Left lobe of liver (tissue), 2 donors: ENCODE results near the gene SLC24A2. TPM values are rescaled to one million over a fixed set of nuclear protein-coding genes. Genes with fewer than 3 reads are reported as not detected.
"Not testable (repeated sequence)": the region's sequence is repeated elsewhere in the genome, so short reads cannot be mapped to it uniquely, and the experiment has no call there.

Experiments used
- ATAC-seq: fragments of 200-7000 bp; cut with Tn5 transposase; one replicate; pipeline ENCODE4 v1.9.1; 2020; ENCODE audit warnings: mild to moderate bottlenecking, moderate library complexity
- DNase-seq: peaks from one replicate; pipeline ENCODE4 v3.0.0-alpha.2; 2020; ENCODE audit warnings: low spot score
- total RNA-seq: library from RNA; stranded (reverse); gene quantifications from one replicate; pipeline ENCODE4 v1.2.1, GENCODE V29; 2021
- donor health status: DM: no; HTN: no; CAD: no; lungs with moderate emphysema.
- donor health status: DM: no; HTN: yes; CAD: no.

The SLC24A2 gene
- total RNA-seq: not detected

DNA sequence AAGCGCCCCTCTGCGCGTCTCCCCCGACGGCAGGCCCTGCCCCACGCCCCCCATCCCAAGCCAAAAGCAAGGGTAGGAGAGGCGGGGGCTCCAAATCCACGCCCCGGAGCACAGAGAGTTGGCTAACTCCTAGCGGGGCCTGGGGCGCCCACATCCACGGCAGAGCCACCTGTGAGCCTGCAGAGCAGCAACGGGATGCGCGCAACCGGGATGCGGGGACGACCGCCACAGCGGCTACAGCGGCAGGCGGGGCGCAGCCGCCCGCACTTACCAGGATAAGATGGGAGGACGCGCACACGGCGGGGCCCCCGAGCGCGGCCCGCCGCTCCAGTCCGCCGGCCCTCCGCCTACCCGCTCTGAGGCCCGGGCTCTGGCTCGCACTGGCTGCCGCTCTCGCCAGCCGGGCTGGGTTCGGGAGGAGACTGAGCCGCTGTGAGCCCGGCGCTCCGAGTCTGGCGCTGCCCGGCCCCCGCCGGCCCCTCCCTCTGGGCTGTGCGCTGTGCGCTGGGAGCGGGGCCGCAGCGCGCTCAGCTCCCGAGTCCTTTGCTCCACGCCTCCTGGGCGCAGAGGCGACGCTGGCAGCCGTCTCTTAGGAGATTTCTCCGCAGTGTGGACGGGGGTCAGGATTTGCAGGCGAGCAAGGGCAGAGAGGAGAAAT lies at the start of gene SLC24A2:
TSS of gene SLC24A2 (minus strand) at position 424 of the 658 bp plus-strand sequence.
- ATAC-seq: no peak
- no peak for DNase-seq

DNA sequence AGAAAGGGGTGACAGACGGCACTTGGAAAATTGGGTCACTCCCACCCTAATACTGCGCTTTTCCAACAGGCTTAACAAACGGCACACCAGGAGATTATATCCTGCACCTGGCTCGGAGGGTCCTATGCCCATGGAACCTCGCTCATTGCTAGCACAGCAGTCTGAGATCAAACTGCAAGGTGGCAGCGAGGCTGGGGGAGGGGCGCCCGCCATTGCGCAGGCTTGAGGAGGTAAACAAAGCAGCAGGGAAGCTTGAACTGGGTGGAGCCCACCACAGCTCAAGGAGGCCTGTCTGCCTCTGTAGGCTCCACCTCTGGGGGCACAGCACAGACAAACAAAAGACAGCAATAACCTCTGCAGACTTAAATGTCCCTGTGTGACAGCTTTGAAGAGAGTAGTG lies 44.5 kb upstream of the SLC24A2 start:
- not testable (repeated sequence) for DNase-seq, ATAC-seq

DNA sequence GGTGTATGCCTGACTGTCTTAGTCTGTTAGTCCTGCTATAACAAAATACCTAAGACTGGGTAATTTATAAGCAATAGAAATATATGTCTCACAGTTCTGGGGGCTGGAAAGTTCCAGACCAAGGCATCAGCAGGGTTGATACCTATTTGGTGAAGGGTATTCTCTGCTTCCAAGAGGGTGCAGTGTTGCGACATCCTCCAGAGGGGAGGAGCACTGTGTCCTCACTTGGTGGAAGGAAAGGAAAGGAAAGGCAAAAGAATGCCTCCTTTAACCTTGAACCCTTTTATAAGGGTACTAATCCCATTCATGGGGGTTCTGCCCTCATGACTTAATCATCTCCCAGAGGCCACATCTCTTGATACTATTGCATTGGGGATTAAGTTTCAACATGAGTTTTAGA lies 42.0 kb upstream of the SLC24A2 start:
- ATAC-seq (no peak), DNase-seq (no peak)

- no peak for ATAC-seq
- no peak for DNase-seq
These were observed 39.8 kb upstream of the SLC24A2 start for GRCh38 chr9:19828576-19829109.

DNA sequence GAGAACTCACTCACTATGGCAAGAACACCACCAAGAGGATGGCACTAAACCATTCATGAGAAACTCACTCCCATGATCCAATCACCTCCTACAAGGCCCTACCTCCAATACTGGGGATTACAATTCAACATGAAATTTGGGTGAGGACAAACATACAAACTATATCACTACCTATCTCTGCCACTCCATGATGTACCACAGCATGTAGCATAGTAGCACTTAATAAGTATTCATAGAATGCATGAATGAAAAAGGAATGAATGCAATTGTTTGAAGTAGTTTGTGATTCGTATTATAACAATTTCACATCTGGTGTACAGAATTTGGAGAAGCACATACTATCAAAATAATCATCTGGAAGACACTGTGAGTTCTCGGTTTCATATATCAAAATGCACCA lies 27.9 kb upstream of the SLC24A2 start:
- DNase-seq (no peak), ATAC-seq (no peak)

GRCh38 chr9:19812194-19812593 lies 23.4 kb upstream of the SLC24A2 start:
- DNase-seq (no peak), ATAC-seq (no peak)

GRCh38 chr9:19809422-19810269 lies 20.8 kb upstream of the SLC24A2 start:
- ATAC-seq: no peak

DNA sequence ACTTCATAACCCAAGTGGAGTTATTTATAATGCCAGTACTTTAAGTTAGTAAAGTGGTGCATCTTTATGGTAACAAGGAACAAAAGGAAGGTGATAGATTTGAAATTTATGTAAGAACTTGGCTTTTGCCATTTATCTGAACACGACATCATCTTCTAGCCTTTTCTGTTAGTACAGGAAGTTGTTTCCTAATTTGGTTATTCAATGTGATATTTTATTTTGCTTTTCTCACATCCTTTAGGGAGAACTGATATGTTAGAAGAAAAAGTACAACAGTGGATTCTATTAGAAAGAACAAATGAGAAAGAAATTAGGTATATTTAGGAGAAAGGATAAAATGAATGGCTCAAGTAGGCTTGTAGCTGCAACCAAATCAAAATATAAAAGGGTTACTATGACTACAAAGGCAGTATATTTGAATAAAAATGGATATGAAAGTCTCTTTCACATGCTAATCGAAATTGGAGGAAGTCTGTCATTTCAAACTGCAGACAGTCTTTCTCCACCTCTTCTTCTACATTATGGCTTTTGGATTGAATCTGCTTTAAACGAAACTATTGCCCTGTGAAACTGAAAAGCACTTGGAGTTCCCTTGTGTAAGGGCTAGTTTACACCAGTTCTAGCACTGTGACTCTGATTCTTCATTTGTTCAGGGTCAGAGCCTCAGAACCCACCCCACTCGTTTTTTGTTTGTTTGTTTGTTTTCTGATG lies 18.5 kb upstream of the SLC24A2 start:
- DNase-seq (no peak), ATAC-seq (no peak)

More at GRCh38 chr9:19809422-19810269, 20.8 kb upstream of the SLC24A2 start:
- DNase-seq: no peak

GRCh38 chr9:19804431-19804830 lies 15.6 kb upstream of the SLC24A2 start:
- DNase-seq (no peak), ATAC-seq (no peak)

DNA sequence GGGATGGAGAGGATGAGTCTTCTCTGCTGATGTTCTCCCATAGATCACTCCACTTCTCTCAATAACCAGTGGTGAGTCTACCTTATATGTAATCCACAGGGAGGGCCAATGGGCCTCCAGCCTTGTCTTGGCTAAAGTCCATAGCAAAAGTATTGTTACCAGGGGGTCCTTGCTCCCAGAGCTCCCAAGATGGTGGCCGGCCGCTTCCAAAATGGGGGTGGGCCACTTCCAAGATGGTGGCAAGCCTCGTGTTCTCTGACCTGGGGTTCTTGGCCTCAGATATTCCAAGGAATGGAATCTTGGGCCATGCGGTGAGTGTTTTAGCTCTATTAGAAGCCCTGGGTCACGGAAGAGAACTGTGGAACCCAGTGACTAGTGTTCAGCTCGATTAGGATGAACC lies 12.0 kb upstream of the SLC24A2 start:
- ATAC-seq: no peak
- no peak for DNase-seq

GRCh38 chr9:19799784-19800183 lies 10.9 kb upstream of the SLC24A2 start:
- DNase-seq: no peak
- ATAC-seq: no peak

GRCh38 chr9:19788152-19788551 lies 685 bp downstream of the SLC24A2 start:
- no peak for ATAC-seq
- no peak for DNase-seq

DNA sequence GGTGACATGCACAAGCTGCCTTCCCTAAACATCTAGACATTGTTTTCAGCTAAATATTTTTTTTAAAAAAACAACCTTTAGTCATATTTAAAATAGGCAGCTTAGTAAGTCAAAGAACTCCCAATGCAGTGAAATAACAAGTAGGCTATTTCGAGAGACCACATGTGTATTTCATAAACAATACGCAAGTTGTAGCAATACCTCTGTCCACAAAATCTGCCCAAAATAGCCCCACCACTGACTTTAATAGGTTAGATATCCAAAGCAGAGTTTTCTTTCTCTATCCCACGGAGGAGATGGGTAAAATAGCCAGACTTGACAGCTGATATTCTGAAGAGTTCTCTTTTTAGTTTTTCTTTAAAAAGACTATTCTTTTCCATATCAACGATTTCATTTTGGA lies 1.2 kb downstream of the SLC24A2 start:
- DNase-seq (no peak), ATAC-seq (no peak)

GRCh38 chr9:19785230-19785629 lies 3.6 kb downstream of the SLC24A2 start:
- ATAC-seq: no peak
- DNase-seq: no peak

- DNase-seq (no peak), ATAC-seq (no peak)
These were observed 4.7 kb downstream of the SLC24A2 start for GRCh38 chr9:19784136-19784535.

GRCh38 chr9:19783500-19783899 lies 5.3 kb downstream of the SLC24A2 start:
- DNase-seq: no peak
- ATAC-seq: no peak

- ATAC-seq: no peak
These were observed 6.8 kb downstream of the SLC24A2 start for GRCh38 chr9:19782005-19782404.

DNA sequence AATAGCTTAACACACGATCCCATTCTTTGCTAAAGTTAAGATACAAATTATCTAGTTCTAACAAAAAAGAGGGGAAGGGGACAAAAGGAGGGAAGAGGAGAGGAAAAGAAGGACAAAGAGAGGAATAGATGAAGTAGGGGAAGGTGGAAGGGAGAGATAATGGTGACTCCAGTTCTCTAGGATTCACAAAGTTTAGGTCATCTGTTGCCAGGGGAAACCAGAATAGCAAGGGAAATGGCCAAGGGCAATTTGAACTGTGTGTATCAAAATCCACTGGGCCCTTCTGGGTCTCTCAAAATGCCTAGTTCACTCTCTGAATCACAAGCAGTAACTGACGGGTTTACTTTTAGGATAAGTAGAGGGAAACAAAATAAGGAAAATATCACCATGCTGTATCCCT lies 7.6 kb downstream of the SLC24A2 start:
- ATAC-seq (no peak), DNase-seq (no peak)

More at GRCh38 chr9:19782005-19782404, 6.8 kb downstream of the SLC24A2 start:
- DNase-seq: no peak

DNA sequence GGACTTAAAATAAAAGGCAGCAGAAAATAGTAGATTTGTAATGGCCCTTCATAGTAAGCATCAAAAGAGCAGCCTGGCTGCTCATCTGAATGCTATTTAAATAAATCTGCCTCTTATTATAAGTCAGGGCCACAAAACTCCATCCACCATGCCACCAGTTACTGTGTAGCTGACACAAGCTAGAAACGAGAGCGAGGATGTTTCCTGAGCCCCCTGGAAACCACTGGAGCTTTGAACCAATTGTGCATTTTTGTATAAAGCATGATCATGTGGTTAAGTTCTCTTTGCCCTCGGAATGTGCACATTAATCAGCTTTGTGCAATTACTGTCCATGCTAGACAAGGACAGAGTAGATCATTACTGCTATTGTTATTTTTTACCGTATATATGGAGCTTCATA lies 17.4 kb downstream of the SLC24A2 start:
- ATAC-seq: no peak

DNA sequence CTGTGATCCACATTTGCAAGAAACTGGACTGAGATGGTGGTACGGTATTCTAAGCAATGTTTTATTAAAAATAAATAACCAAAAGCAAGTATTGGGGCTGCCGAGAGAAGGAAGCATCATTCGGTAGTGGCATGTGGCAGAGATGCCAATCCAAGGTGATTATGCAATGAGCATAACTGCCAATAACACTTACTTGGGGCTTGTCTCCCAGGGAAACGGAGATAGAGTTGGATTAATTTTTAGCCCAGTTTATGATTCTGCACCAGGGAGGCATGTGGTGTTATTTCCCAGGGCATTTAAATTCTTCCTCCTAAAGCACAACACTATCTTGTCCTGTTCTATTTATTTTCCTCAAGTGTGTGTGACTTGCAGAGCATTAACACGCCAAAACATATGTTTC lies 17.9 kb downstream of the SLC24A2 start:
- DNase-seq (no peak), ATAC-seq (no peak)

More for the DNA sequence above, 17.4 kb downstream of the SLC24A2 start:
- no peak for DNase-seq

DNA sequence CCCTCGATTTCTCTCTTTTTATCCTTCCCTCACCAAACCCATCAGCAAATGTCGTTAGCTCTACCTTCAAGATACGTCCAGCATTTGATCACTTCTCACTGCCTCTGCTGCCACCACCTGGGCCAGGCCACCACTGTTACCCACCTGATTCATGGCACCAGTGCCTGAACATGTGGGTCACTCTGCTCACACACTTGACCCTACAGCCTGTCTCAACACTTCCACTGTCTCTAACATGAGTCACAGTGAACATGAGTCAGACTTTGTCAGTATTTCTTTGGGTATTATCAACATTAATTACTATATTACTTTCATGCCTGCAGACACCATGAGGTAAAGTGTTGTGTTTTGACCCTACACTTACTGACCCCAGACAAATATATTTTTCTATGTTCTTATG lies 19.6 kb downstream of the SLC24A2 start:
- DNase-seq: no peak

More for the DNA sequence above, 19.6 kb downstream of the SLC24A2 start:
- no peak for ATAC-seq
